HCT116 (cell line): Measurements from ENCODE around the gene CERS6. TPM values are rescaled to one million over a fixed set of nuclear protein-coding genes. Genes with fewer than 3 reads are reported as not detected.

Experiments used
- ATAC-seq: fragments of 200-7000 bp; cut with Tn5 transposase; 2 replicates; pipeline ENCODE4 v1.9.1; 2020; ENCODE audit warnings: mild to moderate bottlenecking, moderate library complexity
- BruUV-seq: library from RNA; stranded (reverse); fragments of 400-500 nt; replicated peaks from 2 replicates; lab custom pipeline; 2021; lab: Mats Ljungman, UMichigan
- CTCF ChIA-PET: fragments of 300-600 bp; sonication (Branson Sonifier 250); formaldehyde crosslinking; loops from one replicate; lab custom pipeline; 2021; ENCODE audit warnings: antibody characterized with exemption; lab: Charles Lee
- POLR2A ChIA-PET: fragments of 300-600, 350-600 bp; sonication (Branson Sonifier 250); formaldehyde crosslinking; loops from one replicate; lab custom pipeline; 2021; ENCODE audit warnings: antibody characterized with exemption; lab: Charles Lee
- RAD21 ChIA-PET, 2 experiments: fragments of 300-600 bp; sonication (Branson Sonifier 250); formaldehyde crosslinking; loops; one replicate each; lab custom pipeline; 2023; ENCODE audit warnings: low total read pairs in 2 of 2; ENCODE audit not compliant: uncharacterized antibody in 2 of 2, unreplicated experiment in 2 of 2, low non-redundant PET in 1 of 2; lab: Charles Lee
- DNase-seq: peaks from one replicate; pipeline ENCODE4 v3.0.0-alpha.2; 2010; ENCODE audit warnings: low read depth, low spot score
- H2AFZ ChIP-seq: fragments of 200-600 bp; shearing (Covaris generic), sonication (generic); 2 replicates; pipeline ENCODE4 v1.6.1; 2017; ENCODE audit warnings: low read depth, mixed run types, mixed read lengths, antibody characterized with exemption, low read length; ENCODE audit not compliant: poor library complexity, severe bottlenecking
- H3K27ac ChIP-seq: 2 replicates; pipeline ENCODE4 v1.5.1; 2012; ENCODE audit warnings: low read depth, low read length
- H3K27me3 ChIP-seq: fragments of 200-600 bp; sonication (generic); 2 replicates; pipeline ENCODE4 v1.6.1; 2016; ENCODE audit warnings: mixed run types, low read length, mixed read lengths; ENCODE audit not compliant: insufficient read depth
- H3K36me3 ChIP-seq, 2 experiments: fragments of 200-500 bp in 1 of 2; fragments of 200-600 bp in 1 of 2; sonication (Bioruptor generic) in 1 of 2; sonication (generic) in 1 of 2; 2 replicates each; pipeline versions ENCODE4 v1.5.1 to v1.6.1; 2014 to 2016; ENCODE audit warnings: low read length in 2 of 2, inconsistent platforms in 1 of 2, mixed read lengths in 1 of 2, mixed run types in 1 of 2; ENCODE audit not compliant: insufficient read depth in 2 of 2, control insufficient read depth in 1 of 2
- H3K4me1 ChIP-seq, 2 experiments: fragments of 200-600 bp in 1 of 2; sonication (generic) in 1 of 2; 2 replicates each; pipeline versions ENCODE4 v1.5.1 to v1.6.1; 2012 to 2017; ENCODE audit warnings: low read length in 2 of 2, inconsistent platforms in 1 of 2, mild to moderate bottlenecking in 1 of 2, mixed read lengths in 1 of 2, mixed run types in 1 of 2, moderate library complexity in 1 of 2; ENCODE audit not compliant: insufficient read depth in 2 of 2, control insufficient read depth in 1 of 2
- H3K4me2 ChIP-seq: fragments of 200-600 bp; sonication (generic); 2 replicates; pipeline ENCODE4 v1.6.1; 2017; ENCODE audit warnings: mixed run types, low read length, mixed read lengths
- H3K4me3 ChIP-seq, 2 experiments: fragments of 200-600 bp in 1 of 2; sonication (generic) in 1 of 2; replicated peaks in 1 of 2; 2 replicates each; pipeline ENCODE4 v1.5.1; 2011 to 2016; ENCODE audit warnings: low read length in 2 of 2, control low read depth in 1 of 2, low read depth in 1 of 2, mild to moderate bottlenecking in 1 of 2, mixed read lengths in 1 of 2, mixed run types in 1 of 2
- H3K79me2 ChIP-seq: fragments of 200-600 bp; sonication (generic); 2 replicates; pipeline ENCODE4 v1.6.1; 2017; ENCODE audit warnings: mild to moderate bottlenecking, mixed run types, low read length, moderate library complexity, mixed read lengths; ENCODE audit not compliant: insufficient read depth
- H3K9ac ChIP-seq: fragments of 200-600 bp; sonication (generic); 2 replicates; pipeline ENCODE4 v1.6.1; 2016; ENCODE audit warnings: low read length, mixed read lengths
- H3K9me2 ChIP-seq: fragments of 200-600 bp; sonication (generic), shearing (Covaris generic); 2 replicates; pipeline ENCODE4 v1.6.1; 2017; ENCODE audit warnings: mixed run types, mild to moderate bottlenecking, moderate library complexity; ENCODE audit not compliant: insufficient read depth
- H3K9me3 ChIP-seq, 2 experiments: fragments of 200-500 bp in 1 of 2; fragments of 200-600 bp in 1 of 2; sonication (Bioruptor generic) in 1 of 2; sonication (generic) in 1 of 2; 2 replicates each; pipeline ENCODE4 v1.6.1; 2014 to 2017; ENCODE audit warnings: low read length in 2 of 2, mixed read lengths in 2 of 2, inconsistent platforms in 1 of 2, low read depth in 1 of 2, mild to moderate bottlenecking in 1 of 2, mixed run types in 1 of 2, moderate library complexity in 1 of 2; ENCODE audit not compliant: control insufficient read depth in 1 of 2, insufficient read depth in 1 of 2
- H4K20me1 ChIP-seq: fragments of 200-600 bp; sonication (generic), shearing (Covaris generic); 2 replicates; pipeline ENCODE4 v1.6.1; 2017; ENCODE audit warnings: mixed run types, mild to moderate bottlenecking, moderate library complexity; ENCODE audit not compliant: insufficient read depth
- ATF3 ChIP-seq: IDR thresholded peaks from 2 replicates; pipeline ENCODE4 v1.6.1; 2012
- CBX3 ChIP-seq: IDR thresholded peaks from 2 replicates; pipeline ENCODE4 v1.6.1; 2012; ENCODE audit warnings: low read depth
- CTCF ChIP-seq, 3 experiments: fragments of 200-600 bp in 1 of 3; sonication (generic) in 1 of 3; IDR thresholded peaks in 2 of 3; conservative IDR thresholded peaks in 1 of 3; 2 replicates each; pipeline ENCODE4 v1.5.1; 2012 to 2017; ENCODE audit warnings: low read depth in 2 of 3, low read length in 2 of 3, antibody characterized with exemption in 1 of 3, borderline replicate concordance in 1 of 3, control low read depth in 1 of 3, mild to moderate bottlenecking in 1 of 3, mixed read lengths in 1 of 3, mixed run types in 1 of 3, moderate library complexity in 1 of 3; ENCODE audit not compliant: insufficient read depth in 1 of 3
- EGR1 ChIP-seq: IDR thresholded peaks from 2 replicates; pipeline ENCODE4 v1.6.1; 2012; ENCODE audit warnings: low read depth
- ELF1 ChIP-seq: IDR thresholded peaks from 2 replicates; pipeline ENCODE4 v1.6.1; 2012; ENCODE audit warnings: low read depth, borderline replicate concordance
- EZH2 ChIP-seq: fragments of 200-600 bp; sonication (generic); IDR thresholded peaks from 2 replicates; pipeline ENCODE4 v1.6.1; 2017; ENCODE audit warnings: antibody characterized with exemption, mixed run types
- EZH2phosphoT487 ChIP-seq: fragments of 200-600 bp; IDR thresholded peaks from 2 replicates; pipeline ENCODE4 v1.6.1; 2018; ENCODE audit warnings: antibody characterized with exemption, borderline replicate concordance
- FOSL1 ChIP-seq: IDR thresholded peaks from 2 replicates; pipeline ENCODE4 v1.6.1; 2012; ENCODE audit warnings: low read depth
- MAX ChIP-seq: IDR thresholded peaks from 2 replicates; pipeline ENCODE4 v1.6.1; 2012
- TCF7L2 ChIP-seq: IDR thresholded peaks from 2 replicates; pipeline ENCODE4 v1.7.0; 2011; ENCODE audit warnings: borderline replicate concordance, inconsistent platforms; ENCODE audit not compliant: insufficient read depth, insufficient read length; ENCODE audit errors: extremely low read depth
- YY1 ChIP-seq: IDR thresholded peaks from 2 replicates; pipeline ENCODE4 v1.6.1; 2011; ENCODE audit warnings: low read length, low read depth, moderate library complexity, mild to moderate bottlenecking; ENCODE audit not compliant: insufficient replicate concordance; ENCODE audit errors: extremely low read depth
- ZBTB33 ChIP-seq: IDR thresholded peaks from 2 replicates; pipeline ENCODE4 v1.6.1; 2011; ENCODE audit warnings: mild to moderate bottlenecking, low read length, moderate library complexity; ENCODE audit not compliant: insufficient replicate concordance; ENCODE audit errors: extremely low read depth
- ZNF274 ChIP-seq: fragments of 200-500 bp; sonication (Bioruptor generic); IDR thresholded peaks from 2 replicates; pipeline ENCODE4 v1.6.1; 2014; ENCODE audit warnings: mild to moderate bottlenecking, low read depth, low read length, inconsistent platforms
- intact Hi-C: fragments of 100-400 bp; cut with micrococcal nuclease; formaldehyde crosslinking; loops from 2 replicates; pipeline ENCODE4 v1.10.0; 2022
- total RNA-seq: library from RNA; stranded (reverse); gene quantifications from one replicate; pipeline ENCODE4 v1.2.1, GENCODE V29; 2021; ENCODE audit not compliant: unreplicated experiment

CERS6 gene
- total RNA-seq, 1 experiment from 2014 or later, result 37.0 TPM

GRCh38 chr2:168641636-168642035, 185.6 kb downstream of the CERS6 start:
- H3K27ac ChIP-seq, result no peak overlapping the region
- peaks cover 4% of the 10 kb centered on the region; the same call in 1 of the 2 replicates for H3K79me2 ChIP-seq
- TF ChIP-seq EZH2 (no peak), MAX (no peak), ZBTB33 (no peak), YY1 (no peak), EGR1 (no peak)
- TF ChIP-seq, all 23 proteins: peak for 0
- Histone ChIP-seq H3K4me3 (no peak overlapping the region), H2AFZ (no peak overlapping the region), H3K9me2 (no peaks in the 10 kb centered on the region), H4K20me1 (no peaks in the 10 kb centered on the region), H3K36me3 (no peaks in the 10 kb centered on the region), H3K4me1 (peaks cover 0 to 4% of the 10 kb centered on the region in 2 experiments; a peak in 1 of 4 replicates), H3K9me3 (no peaks in the 10 kb centered on the region), H3K27me3 (no peaks in the 10 kb centered on the region), H3K9ac (no peak overlapping the region), H3K4me2 (no peak overlapping the region)
- ATAC-seq (no peak), DNase-seq (no peak)
- intact Hi-C loops, result no loop called here
- ChIA-PET CTCF (no interaction called here), POLR2A (no interaction called here), RAD21 (no interaction called here)
- BruUV-seq, result no TSS peak

- Histone ChIP-seq H3K9me2 (no peaks in the 10 kb centered on the region), H3K79me2 (peaks cover 4% of the 10 kb centered on the region; the same call in 1 of the 2 replicates)
- no peak for DNase-seq
- TF ChIP-seq FOSL1 (no peak), MAX (no peak), ATF3 (no peak), ELF1 (no peak), CTCF (IDR thresholded peaks at IDR 0.05 in 2 of 3, conservative IDR thresholded peaks at IDR 0.05 in 1 of 3; ENCODE audit: borderline replicate concordance in 1 of 3, insufficient read depth in 1 of 3, low read depth in 2 of 3, low read length in 2 of 3) (no peak), CBX3 (no peak), TCF7L2 (no peak), EZH2phosphoT487 (no peak), ZNF274 (no peak)
- TF ChIP-seq, all 23 proteins: peak for 0
- Histone ChIP-seq H3K36me3 (no peaks in the 10 kb centered on the region), H3K4me3 (no peak overlapping the region), H3K27ac (no peak overlapping the region), H4K20me1 (no peaks in the 10 kb centered on the region), H3K9me3 (no peaks in the 10 kb centered on the region), H3K27me3 (no peaks in the 10 kb centered on the region), H3K9ac (no peak overlapping the region), H3K4me2 (no peak overlapping the region), H3K4me1 (peaks cover 0 to 4% of the 10 kb centered on the region in 2 experiments; a peak in 1 of 4 replicates), H2AFZ (no peak overlapping the region)
- ChIA-PET POLR2A (no interaction called here), RAD21 (no interaction called here), CTCF (no interaction called here)
- intact Hi-C loops, result no loop called here
- no peak for ATAC-seq
- BruUV-seq, result no TSS peak
Observed at GRCh38 chr2:168642873-168643272, 186.8 kb downstream of the CERS6 start.
